SU-DHL-6 (cell line): Measurements from ENCODE around the gene SLC30A10.

ENCODE experiments used
- H2AFZ ChIP-seq: fragments of 200-600 bp; sonication (generic); 2 replicates; pipeline ENCODE4 v1.6.1; 2014; ENCODE audit warnings: low read depth, mild to moderate bottlenecking, moderate library complexity, mixed read lengths, antibody characterized with exemption, low read length; ENCODE audit not compliant: severe bottlenecking
- H3F3A ChIP-seq: fragments of 200-600 bp; shearing (Covaris generic); 2 replicates; pipeline ENCODE4 v1.6.0; 2016; ENCODE audit warnings: antibody characterized with exemption, mild to moderate bottlenecking; ENCODE audit not compliant: insufficient read depth
- H3K27ac ChIP-seq: fragments of 200-600 bp; sonication (generic); 2 replicates; pipeline ENCODE4 v1.5.1; 2016; ENCODE audit warnings: low read depth, mild to moderate bottlenecking, low read length, moderate library complexity, mixed read lengths
- H3K27me3 ChIP-seq: fragments of 200-600 bp; sonication (generic), shearing (Covaris generic); 2 replicates; pipeline ENCODE4 v1.6.0; 2014; ENCODE audit warnings: mild to moderate bottlenecking, low read length
- H3K36me3 ChIP-seq: fragments of 200-600 bp; sonication (generic); 2 replicates; pipeline ENCODE4 v1.6.1; 2014; ENCODE audit warnings: mild to moderate bottlenecking, low read length, mixed read lengths
- H3K4me2 ChIP-seq: fragments of 300-600, 200-600 bp; shearing (Covaris generic), sonication (generic); 2 replicates; pipeline ENCODE4 v1.6.0; 2014; ENCODE audit warnings: low read length, low read depth, mild to moderate bottlenecking; ENCODE audit not compliant: poor library complexity, severe bottlenecking
- H3K4me3 ChIP-seq: fragments of 200-600 bp; sonication (generic); 2 replicates; pipeline ENCODE4 v1.5.1; 2014; ENCODE audit warnings: antibody characterized with exemption, low read length, mild to moderate bottlenecking, mixed read lengths; ENCODE audit not compliant: insufficient read depth, poor library complexity, severe bottlenecking
- H3K79me2 ChIP-seq: fragments of 200-600 bp; sonication (generic); 2 replicates; pipeline ENCODE4 v1.6.1; 2014; ENCODE audit warnings: mild to moderate bottlenecking, low read length, moderate library complexity; ENCODE audit not compliant: insufficient read depth
- H3K9ac ChIP-seq: fragments of 200-600 bp; sonication (generic); 2 replicates; pipeline ENCODE4 v1.7.0; 2014; ENCODE audit warnings: mild to moderate bottlenecking, low read length
- H3K9me2 ChIP-seq: fragments of 200-600 bp; sonication (generic); replicated peaks from 2 replicates; pipeline ENCODE4 v1.6.1; 2014; ENCODE audit warnings: low read length; ENCODE audit not compliant: insufficient read depth
- H3K9me3 ChIP-seq: fragments of 200-600 bp; sonication (generic); 2 replicates; pipeline ENCODE4 v1.6.1; 2014; ENCODE audit warnings: low read length, mixed read lengths; ENCODE audit not compliant: insufficient read depth
- H4K20me1 ChIP-seq: fragments of 200-600 bp; sonication (generic); 2 replicates; pipeline ENCODE4 v1.6.1; 2014; ENCODE audit warnings: low read depth, mild to moderate bottlenecking, antibody characterized with exemption, low read length, moderate library complexity, mixed read lengths
- CTCF ChIP-seq: fragments of 200-600 bp; sonication (generic); IDR thresholded peaks from one replicate; pipeline ENCODE4 v1.5.1; 2017; ENCODE audit warnings: antibody characterized with exemption, mild to moderate bottlenecking, low read length, moderate library complexity; ENCODE audit not compliant: insufficient read depth, poor library complexity, severe bottlenecking
- EZH2phosphoT487 ChIP-seq: fragments of 200-600 bp; sonication (generic), shearing (Covaris generic); conservative IDR thresholded peaks from 2 replicates; pipeline ENCODE4 v1.6.1; 2018; ENCODE audit warnings: mild to moderate bottlenecking, antibody characterized with exemption, low read length, moderate library complexity, mixed read lengths

Gene SLC30A10

GRCh38 chr1:219927956-219928790, at the start of gene SLC30A10:
TSS of gene SLC30A10 (minus strand) at chr1:219928557. CDS start at chr1:219928440, 117 bp downstream.
- H3K79me2 ChIP-seq: no peaks in the 10 kb centered on the region
- no peaks in the 10 kb centered on the region for H3K27me3 ChIP-seq
- no peaks in the 10 kb centered on the region for H3K9me3 ChIP-seq
- peak within 1 kb of the TSS; percentile 29 for H3K4me2 ChIP-seq
- H2AFZ ChIP-seq: no peak within 1 kb of the TSS
- H3K9ac ChIP-seq: no peak within 1 kb of the TSS
- H3K9me2 ChIP-seq: no peaks in the 10 kb centered on the region
- H4K20me1 ChIP-seq: no peaks in the 10 kb centered on the region
- no peak within 1 kb of the TSS for H3K27ac ChIP-seq
- no peak within 1 kb of the TSS for H3K4me3 ChIP-seq
- no peaks in the 10 kb centered on the region for H3K36me3 ChIP-seq
- TF ChIP-seq CTCF (no peak), EZH2phosphoT487 (no peak)
- no peaks in the 10 kb centered on the region for H3F3A ChIP-seq

- Histone ChIP-seq H3K9me2 (no peaks in the 10 kb centered on the region), H3K27ac (no peak overlapping the region), H3F3A (no peaks in the 10 kb centered on the region), H4K20me1 (no peaks in the 10 kb centered on the region), H3K4me2 (no peak overlapping the region), H3K9me3 (no peaks in the 10 kb centered on the region), H2AFZ (no peak overlapping the region), H3K79me2 (no peaks in the 10 kb centered on the region), H3K27me3 (no peaks in the 10 kb centered on the region), H3K4me3 (no peak overlapping the region), H3K36me3 (peaks cover 54% of the 10 kb centered on the region), H3K9ac (no peak overlapping the region)
- no peak for TF ChIP-seq EZH2phosphoT487
- no peak for TF ChIP-seq CTCF
Measured at GRCh38 chr1:219973213-219973612, 44.9 kb upstream of the SLC30A10 start.

GRCh38 chr1:219967361-219967760, 39.0 kb upstream of the SLC30A10 start:
- Histone ChIP-seq H3K4me3 (no peak overlapping the region), H3K4me2 (no peak overlapping the region), H3K9ac (no peak overlapping the region), H3K27ac (no peak overlapping the region), H3K27me3 (no peaks in the 10 kb centered on the region), H3K79me2 (no peaks in the 10 kb centered on the region), H3K36me3 (peaks cover 21% of the 10 kb centered on the region), H2AFZ (no peak overlapping the region), H4K20me1 (no peaks in the 10 kb centered on the region), H3K9me3 (no peaks in the 10 kb centered on the region), H3F3A (peaks cover 4% of the 10 kb centered on the region; the same call in 1 of the 2 replicates), H3K9me2 (no peaks in the 10 kb centered on the region)
- TF ChIP-seq CTCF: no peak
